GM20431 (cell line): ENCODE measurements around the gene ZC3H13.

Source experiments
- in situ Hi-C: fragments of 300-500 bp; cut with MseI, MboI; formaldehyde crosslinking; loops from one replicate; pipeline ENCODE4 v1.15.0; 2020; ENCODE audit warnings: low sequenced_read_pairs; ENCODE audit not compliant: unreplicated experiment

ZC3H13 gene

DNA sequence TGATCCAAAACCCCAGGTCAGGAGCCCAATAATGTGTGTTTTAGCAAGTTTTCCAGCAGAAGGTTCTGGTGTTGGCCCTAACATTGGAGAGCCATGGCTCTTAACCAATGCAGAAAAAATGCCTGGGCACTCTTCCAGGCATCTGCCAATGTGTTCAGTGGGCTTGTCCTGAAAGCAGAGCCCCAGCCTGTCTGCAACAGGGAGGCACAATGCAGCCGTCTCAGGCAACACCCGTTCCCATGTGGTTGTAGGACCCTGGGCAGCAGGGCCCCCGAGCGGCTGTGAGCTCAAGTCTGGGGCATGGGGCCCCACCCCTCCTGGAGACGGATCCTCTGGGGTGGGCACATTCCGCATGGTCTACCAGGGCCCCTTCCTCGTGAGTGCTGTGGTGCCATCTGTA lies 142.9 kb downstream of the ZC3H13 start:
- in situ Hi-C loops, result no loop called here

- in situ Hi-C loops, result no loop called here
Observed at GRCh38 chr13:45909089-45909488, 143.5 kb downstream of the ZC3H13 start.

- in situ Hi-C loops, result no loop called here
Observed at GRCh38 chr13:45907503-45907902, 145.0 kb downstream of the ZC3H13 start.
